HCT116 (cell line): ENCODE measurements around the gene TLN1. TPM values are rescaled to one million over a fixed set of nuclear protein-coding genes. Genes with fewer than 3 reads are reported as not detected.

ENCODE experiments used
- ATAC-seq: fragments of 200-7000 bp; cut with Tn5 transposase; 2 replicates; pipeline ENCODE4 v1.9.1; 2020; ENCODE audit warnings: mild to moderate bottlenecking, moderate library complexity
- BruUV-seq: library from RNA; stranded (reverse); fragments of 400-500 nt; replicated peaks from 2 replicates; lab custom pipeline; 2021; lab: Mats Ljungman, UMichigan
- CTCF ChIA-PET: fragments of 300-600 bp; sonication (Branson Sonifier 250); formaldehyde crosslinking; loops from one replicate; lab custom pipeline; 2021; ENCODE audit warnings: antibody characterized with exemption; lab: Charles Lee
- POLR2A ChIA-PET: fragments of 300-600, 350-600 bp; sonication (Branson Sonifier 250); formaldehyde crosslinking; loops from one replicate; lab custom pipeline; 2021; ENCODE audit warnings: antibody characterized with exemption; lab: Charles Lee
- RAD21 ChIA-PET, 2 experiments: fragments of 300-600 bp; sonication (Branson Sonifier 250); formaldehyde crosslinking; loops; one replicate each; lab custom pipeline; 2023; ENCODE audit warnings: low total read pairs in 2 of 2; ENCODE audit not compliant: uncharacterized antibody in 2 of 2, unreplicated experiment in 2 of 2, low non-redundant PET in 1 of 2; lab: Charles Lee
- DNase-seq: peaks from one replicate; pipeline ENCODE4 v3.0.0-alpha.2; 2010; ENCODE audit warnings: low read depth, low spot score
- H2AFZ ChIP-seq: fragments of 200-600 bp; shearing (Covaris generic), sonication (generic); 2 replicates; pipeline ENCODE4 v1.6.1; 2017; ENCODE audit warnings: low read depth, mixed run types, mixed read lengths, antibody characterized with exemption, low read length; ENCODE audit not compliant: poor library complexity, severe bottlenecking
- H3K27ac ChIP-seq: 2 replicates; pipeline ENCODE4 v1.5.1; 2012; ENCODE audit warnings: low read depth, low read length
- H3K27me3 ChIP-seq: fragments of 200-600 bp; sonication (generic); 2 replicates; pipeline ENCODE4 v1.6.1; 2016; ENCODE audit warnings: mixed run types, low read length, mixed read lengths; ENCODE audit not compliant: insufficient read depth
- H3K36me3 ChIP-seq, 2 experiments: fragments of 200-500 bp in 1 of 2; fragments of 200-600 bp in 1 of 2; sonication (Bioruptor generic) in 1 of 2; sonication (generic) in 1 of 2; 2 replicates each; pipeline versions ENCODE4 v1.5.1 to v1.6.1; 2014 to 2016; ENCODE audit warnings: low read length in 2 of 2, inconsistent platforms in 1 of 2, mixed read lengths in 1 of 2, mixed run types in 1 of 2; ENCODE audit not compliant: insufficient read depth in 2 of 2, control insufficient read depth in 1 of 2
- H3K4me1 ChIP-seq, 2 experiments: fragments of 200-600 bp in 1 of 2; sonication (generic) in 1 of 2; 2 replicates each; pipeline versions ENCODE4 v1.5.1 to v1.6.1; 2012 to 2017; ENCODE audit warnings: low read length in 2 of 2, inconsistent platforms in 1 of 2, mild to moderate bottlenecking in 1 of 2, mixed read lengths in 1 of 2, mixed run types in 1 of 2, moderate library complexity in 1 of 2; ENCODE audit not compliant: insufficient read depth in 2 of 2, control insufficient read depth in 1 of 2
- H3K4me2 ChIP-seq: fragments of 200-600 bp; sonication (generic); 2 replicates; pipeline ENCODE4 v1.6.1; 2017; ENCODE audit warnings: mixed run types, low read length, mixed read lengths
- H3K4me3 ChIP-seq, 2 experiments: fragments of 200-600 bp in 1 of 2; sonication (generic) in 1 of 2; replicated peaks in 1 of 2; 2 replicates each; pipeline ENCODE4 v1.5.1; 2011 to 2016; ENCODE audit warnings: low read length in 2 of 2, control low read depth in 1 of 2, low read depth in 1 of 2, mild to moderate bottlenecking in 1 of 2, mixed read lengths in 1 of 2, mixed run types in 1 of 2
- H3K79me2 ChIP-seq: fragments of 200-600 bp; sonication (generic); 2 replicates; pipeline ENCODE4 v1.6.1; 2017; ENCODE audit warnings: mild to moderate bottlenecking, mixed run types, low read length, moderate library complexity, mixed read lengths; ENCODE audit not compliant: insufficient read depth
- H3K9ac ChIP-seq: fragments of 200-600 bp; sonication (generic); 2 replicates; pipeline ENCODE4 v1.6.1; 2016; ENCODE audit warnings: low read length, mixed read lengths
- H3K9me2 ChIP-seq: fragments of 200-600 bp; sonication (generic), shearing (Covaris generic); 2 replicates; pipeline ENCODE4 v1.6.1; 2017; ENCODE audit warnings: mixed run types, mild to moderate bottlenecking, moderate library complexity; ENCODE audit not compliant: insufficient read depth
- H3K9me3 ChIP-seq, 2 experiments: fragments of 200-500 bp in 1 of 2; fragments of 200-600 bp in 1 of 2; sonication (Bioruptor generic) in 1 of 2; sonication (generic) in 1 of 2; 2 replicates each; pipeline ENCODE4 v1.6.1; 2014 to 2017; ENCODE audit warnings: low read length in 2 of 2, mixed read lengths in 2 of 2, inconsistent platforms in 1 of 2, low read depth in 1 of 2, mild to moderate bottlenecking in 1 of 2, mixed run types in 1 of 2, moderate library complexity in 1 of 2; ENCODE audit not compliant: control insufficient read depth in 1 of 2, insufficient read depth in 1 of 2
- H4K20me1 ChIP-seq: fragments of 200-600 bp; sonication (generic), shearing (Covaris generic); 2 replicates; pipeline ENCODE4 v1.6.1; 2017; ENCODE audit warnings: mixed run types, mild to moderate bottlenecking, moderate library complexity; ENCODE audit not compliant: insufficient read depth
- CEBPB ChIP-seq: IDR thresholded peaks from 2 replicates; pipeline ENCODE4 v1.6.1; 2012; ENCODE audit warnings: low read depth
- CTCF ChIP-seq, 3 experiments: fragments of 200-600 bp in 1 of 3; sonication (generic) in 1 of 3; IDR thresholded peaks in 2 of 3; conservative IDR thresholded peaks in 1 of 3; 2 replicates each; pipeline ENCODE4 v1.5.1; 2012 to 2017; ENCODE audit warnings: low read depth in 2 of 3, low read length in 2 of 3, antibody characterized with exemption in 1 of 3, borderline replicate concordance in 1 of 3, control low read depth in 1 of 3, mild to moderate bottlenecking in 1 of 3, mixed read lengths in 1 of 3, mixed run types in 1 of 3, moderate library complexity in 1 of 3; ENCODE audit not compliant: insufficient read depth in 1 of 3
- EZH2phosphoT487 ChIP-seq: fragments of 200-600 bp; IDR thresholded peaks from 2 replicates; pipeline ENCODE4 v1.6.1; 2018; ENCODE audit warnings: antibody characterized with exemption, borderline replicate concordance
- FOSL1 ChIP-seq: IDR thresholded peaks from 2 replicates; pipeline ENCODE4 v1.6.1; 2012; ENCODE audit warnings: low read depth
- JUND ChIP-seq: IDR thresholded peaks from 2 replicates; pipeline ENCODE4 v1.6.1; 2012
- POLR2AphosphoS5 ChIP-seq: IDR thresholded peaks from 2 replicates; pipeline ENCODE4 v1.6.1; 2011; ENCODE audit warnings: mild to moderate bottlenecking, low read depth, low read length, moderate library complexity
- RAD21 ChIP-seq: IDR thresholded peaks from 2 replicates; pipeline ENCODE4 v1.6.1; 2012; ENCODE audit warnings: low read depth, mild to moderate bottlenecking
- SIN3A ChIP-seq: IDR thresholded peaks from 2 replicates; pipeline ENCODE4 v1.6.1; 2012; ENCODE audit warnings: low read depth
- SP1 ChIP-seq: IDR thresholded peaks from 2 replicates; pipeline ENCODE4 v1.6.1; 2012; ENCODE audit warnings: low read depth
- TCF7L2 ChIP-seq: IDR thresholded peaks from 2 replicates; pipeline ENCODE4 v1.7.0; 2011; ENCODE audit warnings: borderline replicate concordance, inconsistent platforms; ENCODE audit not compliant: insufficient read depth, insufficient read length; ENCODE audit errors: extremely low read depth
- ZFX ChIP-seq: fragments of 450-650 bp; IDR thresholded peaks from 2 replicates; pipeline ENCODE4 v1.6.1; 2017
- ZNF274 ChIP-seq: fragments of 200-500 bp; sonication (Bioruptor generic); IDR thresholded peaks from 2 replicates; pipeline ENCODE4 v1.6.1; 2014; ENCODE audit warnings: mild to moderate bottlenecking, low read depth, low read length, inconsistent platforms
- intact Hi-C: fragments of 100-400 bp; cut with micrococcal nuclease; formaldehyde crosslinking; loops from 2 replicates; pipeline ENCODE4 v1.10.0; 2022
- microRNA-seq: library from miRNA; unstranded; fragments of <30 nt; microRNA quantifications from one replicate; pipeline ENCODE4, GENCODE V29; 2016; ENCODE audit warnings: borderline number of aligned reads
- total RNA-seq: library from RNA; stranded (reverse); gene quantifications from one replicate; pipeline ENCODE4 v1.2.1, GENCODE V29; 2021; ENCODE audit not compliant: unreplicated experiment

The TLN1 gene
- total RNA-seq, 1 experiment from 2014 or later: 144 TPM

GRCh38 chr9:35649431-35650340 lies 82.3 kb downstream of the TLN1 start:
- DNase-seq (no peak), ATAC-seq (no peak)
- Histone ChIP-seq H2AFZ (no peak overlapping the region), H3K27ac (no peak overlapping the region), H3K27me3 (no peaks in the 10 kb centered on the region), H3K9me2 (no peaks in the 10 kb centered on the region), H4K20me1 (no peaks in the 10 kb centered on the region), H3K4me1 (peaks cover 6 to 29% of the 10 kb centered on the region in 2 experiments; a peak in 3 of 4 replicates), H3K4me3 (no peak overlapping the region), H3K9ac (no peak overlapping the region), H3K4me2 (no peak overlapping the region), H3K79me2 (no peaks in the 10 kb centered on the region), H3K36me3 (no peaks in the 10 kb centered on the region), H3K9me3 (no peaks in the 10 kb centered on the region)
- BruUV-seq: no TSS peak
- RAD21 ChIA-PET: no interaction called here
- POLR2A ChIA-PET: no interaction called here
- TF ChIP-seq JUND (no peak), CEBPB (no peak), CTCF (IDR thresholded peaks at IDR 0.05 in 2 of 3, conservative IDR thresholded peaks at IDR 0.05 in 1 of 3; ENCODE audit: borderline replicate concordance in 1 of 3, insufficient read depth in 1 of 3, low read depth in 2 of 3, low read length in 2 of 3) (no peak), SP1 (no peak), ZNF274 (no peak), ZFX (no peak), SIN3A (no peak), POLR2AphosphoS5 (no peak), EZH2phosphoT487 (no peak), FOSL1 (no peak), TCF7L2 (no peak), RAD21 (no peak)
- CTCF ChIA-PET: no interaction called here
- intact Hi-C loops: loop anchor here (10.0 kb wide), 1 partner anchor 535 kb away; the partner anchor contains the start of gene ATOSB

Small RNA genes within 50 kb of the gene (microRNA-seq; reads per million reads assigned to microRNA genes)
- gene MIR6852 (not detected), gene MIR6853 (not detected)

Other genes starting within 250 kb of the TLN1 start
- gene RUSC2, start 242.1 kb downstream of the TLN1 start, total RNA-seq: 11.6 TPM
- 26.6 TPM for gene TESK1, start 126.9 kb downstream of the TLN1 start, total RNA-seq
- gene CD72, start 113.8 kb downstream of the TLN1 start, total RNA-seq: 1.6 TPM
- not detected for gene SIT1, start 81.3 kb downstream of the TLN1 start, total RNA-seq
- 30,969 TPM for gene RMRP, start 74.2 kb downstream of the TLN1 start, total RNA-seq
- gene CCDC107, start 73.9 kb downstream of the TLN1 start, total RNA-seq: 11.1 TPM
- 29.8 TPM for gene ARHGEF39, start 67.0 kb downstream of the TLN1 start, total RNA-seq
- 8.5 TPM for gene CA9, start 58.3 kb downstream of the TLN1 start, total RNA-seq
- gene TPM2, start 42.3 kb downstream of the TLN1 start, total RNA-seq: 278 TPM
- gene CREB3, start 471 bp upstream of the TLN1 start, total RNA-seq: 22.3 TPM
- gene GBA2, start 17.0 kb upstream of the TLN1 start, total RNA-seq: 63.6 TPM
- gene RGP1, start 17.1 kb upstream of the TLN1 start, total RNA-seq: 32.6 TPM
- 1.2 TPM for gene MSMP, start 22.1 kb upstream of the TLN1 start, total RNA-seq
- gene NPR2, start 59.4 kb upstream of the TLN1 start, total RNA-seq: 18.8 TPM
- gene SPAG8, start 80.1 kb upstream of the TLN1 start, total RNA-seq: 0.39 TPM
- 49.0 TPM for gene HINT2, start 82.8 kb upstream of the TLN1 start, total RNA-seq
- gene FAM221B, start 96.5 kb upstream of the TLN1 start, total RNA-seq: not detected
- gene TMEM8B, start 97.0 kb upstream of the TLN1 start, total RNA-seq: 7.2 TPM
- gene OR13J1, start 138.2 kb upstream of the TLN1 start, total RNA-seq: not detected
- gene HRCT1, start 174.0 kb upstream of the TLN1 start, total RNA-seq: 0.32 TPM
- gene SPAAR, start 177.3 kb upstream of the TLN1 start, total RNA-seq: not detected
- not detected for gene OR2S2, start 226.0 kb upstream of the TLN1 start, total RNA-seq